Mesenchymal stem cell (in vitro differentiated cells and primary cell): ENCODE data around the gene MAST2.
A peak's percentile ranks its signal among the peaks of the same experiment; 100 is the strongest.

Experiments
- DNase-seq: peaks from one replicate; pipeline ENCODE4 v3.0.0-alpha.2; 2013
- H2AFZ ChIP-seq: one replicate; pipeline ENCODE4 v1.6.1; 2013; ENCODE audit warnings: low read depth, mild to moderate bottlenecking, control low read depth, inconsistent platforms, low read length, moderate library complexity
- H2AK5ac ChIP-seq: 2 replicates; pipeline ENCODE4 v1.6.1; 2013; ENCODE audit warnings: low read length, moderate library complexity, mild to moderate bottlenecking, inconsistent platforms; ENCODE audit not compliant: severe bottlenecking
- H2BK120ac ChIP-seq: one replicate; pipeline ENCODE4 v1.6.1; 2013; ENCODE audit warnings: low read depth, mild to moderate bottlenecking, inconsistent platforms, low read length, moderate library complexity
- H2BK12ac ChIP-seq, 2 experiments: one replicate each; pipeline ENCODE4 v1.6.1; 2013; ENCODE audit warnings: inconsistent platforms in 2 of 2, low read length in 2 of 2, mild to moderate bottlenecking in 2 of 2, moderate library complexity in 2 of 2, control low read depth in 1 of 2
- H2BK15ac ChIP-seq: one replicate; pipeline ENCODE4 v1.6.1; 2013; ENCODE audit warnings: mild to moderate bottlenecking, low read depth, inconsistent platforms; ENCODE audit not compliant: poor library complexity, severe bottlenecking
- H2BK5ac ChIP-seq: 2 replicates; pipeline ENCODE4 v1.6.1; 2013; ENCODE audit warnings: low read depth, mild to moderate bottlenecking, low read length, control low read depth, inconsistent platforms; ENCODE audit not compliant: poor library complexity, severe bottlenecking
- H3K14ac ChIP-seq, 2 experiments: one replicate each; pipeline ENCODE4 v1.6.1; 2013; ENCODE audit warnings: inconsistent platforms in 2 of 2, low read length in 2 of 2, control low read depth in 1 of 2, mild to moderate bottlenecking in 1 of 2, moderate library complexity in 1 of 2
- H3K18ac ChIP-seq, 2 experiments: one replicate each; pipeline ENCODE4 v1.6.1; 2013; ENCODE audit warnings: inconsistent platforms in 2 of 2, low read length in 2 of 2, control low read depth in 1 of 2, low read depth in 1 of 2, mild to moderate bottlenecking in 1 of 2
- H3K23ac ChIP-seq, 2 experiments: one replicate each; pipeline ENCODE4 v1.6.1; 2013; ENCODE audit warnings: inconsistent platforms in 2 of 2, low read length in 2 of 2, mild to moderate bottlenecking in 2 of 2, moderate library complexity in 2 of 2, control low read depth in 1 of 2
- H3K27ac ChIP-seq: 2 replicates; pipeline ENCODE4 v1.5.1; 2013; ENCODE audit warnings: mild to moderate bottlenecking, moderate library complexity, low read length, control low read depth, inconsistent platforms; ENCODE audit not compliant: poor library complexity, severe bottlenecking
- H3K27me3 ChIP-seq, 2 experiments: 2 replicates each; pipeline versions ENCODE4 v1.6.1 to v1.7.0; 2013; ENCODE audit warnings: low read length in 2 of 2, mild to moderate bottlenecking in 2 of 2, moderate library complexity in 2 of 2, control low read depth in 1 of 2, inconsistent platforms in 1 of 2; ENCODE audit not compliant: control insufficient read depth in 1 of 2, insufficient read depth in 1 of 2
- H3K36me3 ChIP-seq, 2 experiments: 2 replicates each; pipeline versions ENCODE4 v1.6.1 to v1.7.0; 2013; ENCODE audit warnings: low read length in 2 of 2, control low read depth in 1 of 2, inconsistent platforms in 1 of 2, low read depth in 1 of 2, mild to moderate bottlenecking in 1 of 2; ENCODE audit not compliant: insufficient read depth in 2 of 2, control insufficient read depth in 1 of 2
- H3K4ac ChIP-seq, 2 experiments: one replicate each; pipeline ENCODE4 v1.6.1; 2013; ENCODE audit warnings: inconsistent platforms in 2 of 2, low read length in 2 of 2, mild to moderate bottlenecking in 2 of 2, moderate library complexity in 2 of 2, control low read depth in 1 of 2, low read depth in 1 of 2
- H3K4me1 ChIP-seq: 2 replicates; pipeline ENCODE4 v1.6.1; 2013; ENCODE audit warnings: low read depth, low read length, control low read depth; ENCODE audit not compliant: control insufficient read depth, insufficient read depth
- H3K4me2 ChIP-seq: 2 replicates; pipeline ENCODE4 v1.6.1; 2013; ENCODE audit warnings: low read length, mild to moderate bottlenecking, inconsistent platforms; ENCODE audit not compliant: poor library complexity, severe bottlenecking
- H3K4me3 ChIP-seq, 2 experiments: 2 replicates each; pipeline versions ENCODE4 v1.5.1 to v1.7.0; 2013; ENCODE audit warnings: low read length in 2 of 2, mild to moderate bottlenecking in 2 of 2, control low read depth in 1 of 2, low read depth in 1 of 2; ENCODE audit not compliant: insufficient read depth in 1 of 2
- H3K79me1 ChIP-seq: replicated peaks from 2 replicates; pipeline ENCODE4 v1.6.1; 2013; ENCODE audit warnings: mild to moderate bottlenecking, control low read depth, low read length, inconsistent platforms; ENCODE audit not compliant: poor library complexity, severe bottlenecking
- H3K9ac ChIP-seq: 2 replicates; pipeline ENCODE4 v1.7.0; 2013; ENCODE audit warnings: mild to moderate bottlenecking, low read length, moderate library complexity
- H3K9me3 ChIP-seq: 2 replicates; pipeline ENCODE4 v1.7.0; 2013; ENCODE audit warnings: mild to moderate bottlenecking, low read length; ENCODE audit not compliant: control insufficient read depth
- H4K8ac ChIP-seq: one replicate; pipeline ENCODE4 v1.6.1; 2013; ENCODE audit warnings: inconsistent platforms, mild to moderate bottlenecking, low read length, moderate library complexity
- H4K91ac ChIP-seq: one replicate; pipeline ENCODE4 v1.6.1; 2013; ENCODE audit warnings: mild to moderate bottlenecking, low read length, inconsistent platforms
- WGBS: methylation state at CpG from one replicate; pipeline ENCODE4 v1.1.7; 2013; ENCODE audit warnings: mixed read lengths; 5-methylcytosine and 5-hydroxymethylcytosine counted together

Gene MAST2

GRCh38 chr1:45767035-45767434 lies 36.4 kb upstream of the MAST2 start:
- H4K91ac ChIP-seq: no peak overlapping the region
- H3K4me3 ChIP-seq: no peak overlapping the region
- H3K4me1 ChIP-seq: peaks cover 9% of the 10 kb centered on the region
- H3K36me3 ChIP-seq: no peaks in the 10 kb centered on the region
- H3K27me3 ChIP-seq: no peaks in the 10 kb centered on the region
- no peak overlapping the region for H2BK12ac ChIP-seq
- H4K8ac ChIP-seq: no peak overlapping the region
- H3K14ac ChIP-seq: no peak overlapping the region
- H2BK120ac ChIP-seq: no peak overlapping the region
- 57% methylated on average over 2 of the region's 6 CpGs for WGBS
- no peak overlapping the region for H2BK5ac ChIP-seq
- peak overlapping the region; percentile 49 for H3K9ac ChIP-seq
- no peak overlapping the region for H3K23ac ChIP-seq
- H2BK15ac ChIP-seq: no peak overlapping the region
- no peak for DNase-seq
- H3K18ac ChIP-seq: no peak overlapping the region
- H3K4ac ChIP-seq: no peak overlapping the region
- H3K79me1 ChIP-seq: no peaks in the 10 kb centered on the region
- no peak overlapping the region for H3K4me2 ChIP-seq
- no peaks in the 10 kb centered on the region for H3K9me3 ChIP-seq
- no peak overlapping the region for H2AFZ ChIP-seq
- H2AK5ac ChIP-seq: peak overlapping the region; percentile 3
- no peak overlapping the region for H3K27ac ChIP-seq

- DNase-seq: peak; percentile 60
- Histone ChIP-seq H3K14ac (no peak overlapping the region), H2AFZ (peak overlapping the region; percentile 15), H3K9me3 (no peaks in the 10 kb centered on the region), H3K4ac (no peak overlapping the region), H4K8ac (no peak overlapping the region), H3K18ac (no peak overlapping the region), H3K4me1 (peaks cover 9% of the 10 kb centered on the region), H4K91ac (no peak overlapping the region), H3K4me3 (no peak overlapping the region), H3K27me3 (no peaks in the 10 kb centered on the region), H3K9ac (peak overlapping the region; percentile 45), H3K4me2 (no peak overlapping the region), H2AK5ac (no peak overlapping the region), H3K79me1 (no peaks in the 10 kb centered on the region), H3K27ac (peak overlapping the region; percentile 63), H2BK12ac (no peak overlapping the region), H2BK15ac (no peak overlapping the region), H2BK120ac (no peak overlapping the region), H3K36me3 (no peaks in the 10 kb centered on the region), H3K23ac (no peak overlapping the region), H2BK5ac (no peak overlapping the region)
- WGBS: 40% methylated on average over 1 of the region's 4 CpGs
Measured at GRCh38 chr1:45769261-45769932, 34.0 kb upstream of the MAST2 start.

GRCh38 chr1:45772971-45773370 lies 30.4 kb upstream of the MAST2 start:
- H2AK5ac ChIP-seq: no peak overlapping the region
- H3K4ac ChIP-seq: no peak overlapping the region
- no peaks in the 10 kb centered on the region for H3K9me3 ChIP-seq
- no peak overlapping the region for H3K9ac ChIP-seq
- H3K23ac ChIP-seq: no peak overlapping the region
- no peak overlapping the region for H3K4me2 ChIP-seq
- no peak overlapping the region for H3K14ac ChIP-seq
- WGBS: 90% methylated on average over 3 of the region's 3 CpGs
- H3K27ac ChIP-seq: no peak overlapping the region
- no peak for DNase-seq
- no peak overlapping the region for H2BK12ac ChIP-seq
- no peak overlapping the region for H3K18ac ChIP-seq
- no peak overlapping the region for H2BK15ac ChIP-seq
- peaks cover 5% of the 10 kb centered on the region for H3K4me1 ChIP-seq
- H2AFZ ChIP-seq: no peak overlapping the region
- no peaks in the 10 kb centered on the region for H3K79me1 ChIP-seq
- no peak overlapping the region for H2BK120ac ChIP-seq
- H4K91ac ChIP-seq: no peak overlapping the region
- H3K27me3 ChIP-seq: no peaks in the 10 kb centered on the region
- no peaks in the 10 kb centered on the region for H3K36me3 ChIP-seq
- H4K8ac ChIP-seq: no peak overlapping the region
- H2BK5ac ChIP-seq: no peak overlapping the region
- no peak overlapping the region for H3K4me3 ChIP-seq

GRCh38 chr1:45775794-45776193 lies 27.6 kb upstream of the MAST2 start:
- Histone ChIP-seq H3K27me3 (peaks cover under 1 to 1% of the 10 kb centered on the region in 2 experiments), H2BK120ac (no peak overlapping the region), H2BK15ac (no peak overlapping the region), H2AK5ac (no peak overlapping the region), H3K23ac (no peak overlapping the region), H2BK5ac (no peak overlapping the region), H3K36me3 (no peaks in the 10 kb centered on the region), H4K91ac (no peak overlapping the region), H2BK12ac (no peak overlapping the region), H3K79me1 (no peaks in the 10 kb centered on the region), H4K8ac (no peak overlapping the region), H3K9me3 (no peaks in the 10 kb centered on the region), H3K27ac (no peak overlapping the region), H3K14ac (no peak overlapping the region), H3K4ac (no peak overlapping the region), H3K18ac (no peak overlapping the region), H3K4me1 (no peaks in the 10 kb centered on the region), H3K4me3 (no peak overlapping the region), H3K4me2 (no peak overlapping the region), H2AFZ (no peak overlapping the region), H3K9ac (no peak overlapping the region)
- DNase-seq: no peak
- 100% methylated on average over 2 of the region's 3 CpGs for WGBS
